ENCODE results near the gene DDIT4L. TPM values are rescaled to one million over a fixed set of nuclear protein-coding genes. Genes with fewer than 3 reads are reported as not detected.
"Not testable (repeated sequence)": the region's sequence is repeated elsewhere in the genome, so short reads cannot be mapped to it uniquely, and the experiment has no call there.

DDIT4L gene, protein sequence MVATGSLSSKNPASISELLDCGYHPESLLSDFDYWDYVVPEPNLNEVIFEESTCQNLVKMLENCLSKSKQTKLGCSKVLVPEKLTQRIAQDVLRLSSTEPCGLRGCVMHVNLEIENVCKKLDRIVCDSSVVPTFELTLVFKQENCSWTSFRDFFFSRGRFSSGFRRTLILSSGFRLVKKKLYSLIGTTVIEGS
- total RNA-seq: 1.4 TPM
- long read RNA-seq, partial matches to known transcripts: 0 of 4 reads
- long read RNA-seq, other reads (novel, unspliced or antisense): 0 of 4 reads

DNA sequence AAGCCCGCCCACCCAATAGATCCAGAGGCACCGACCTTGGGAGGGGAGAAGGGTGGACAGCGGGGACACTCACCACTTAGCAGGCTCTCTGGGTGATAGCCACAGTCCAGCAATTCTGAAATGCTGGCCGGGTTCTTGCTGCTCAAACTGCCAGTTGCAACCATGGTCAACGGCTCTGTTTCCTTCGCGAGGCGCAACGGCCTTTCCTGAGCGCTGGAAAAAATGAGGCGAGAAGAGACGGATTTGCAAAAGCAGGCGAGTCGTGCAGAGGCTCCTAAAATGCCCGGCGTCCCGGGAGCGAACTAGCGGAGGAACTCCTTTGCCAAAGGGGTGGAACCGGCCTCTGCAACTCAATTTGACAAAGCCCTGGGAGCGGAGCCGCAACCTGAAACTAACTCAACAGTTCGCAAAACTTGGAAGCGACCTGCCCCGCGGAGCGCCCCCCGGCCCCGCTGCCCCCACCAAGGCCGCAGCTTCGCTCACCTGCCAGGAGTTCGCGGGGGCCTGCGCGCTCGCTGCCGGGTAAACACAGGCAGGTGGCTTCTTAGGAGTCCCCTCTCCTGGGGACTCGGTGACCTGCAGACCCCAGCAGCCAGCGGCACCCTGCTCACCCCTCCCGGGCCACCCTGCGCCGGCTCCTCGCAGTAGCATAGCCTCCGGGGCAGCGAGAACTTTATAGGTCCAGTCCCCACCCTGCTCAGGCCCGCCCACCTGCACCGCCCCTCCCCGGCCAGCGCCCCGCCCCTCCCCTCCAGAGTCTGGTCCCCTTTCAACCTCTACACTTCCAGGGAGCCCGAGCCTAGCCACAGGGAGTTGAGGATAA lies at the start of gene DDIT4L:
TSS of gene DDIT4L (minus strand) at position 649 of the 823 bp plus-strand sequence. CDS start at position 164, 485 bp downstream.
- intact Hi-C loops (cut with DNase I): no loop called here
- no peak for DNase-seq (ENCODE audit: low spot score)

GRCh38 chr4:100240008-100240407 lies 49.7 kb upstream of the DDIT4L start:
- intact Hi-C loops (cut with DNase I): no loop called here
- DNase-seq (ENCODE audit: low spot score): no peak

DNA sequence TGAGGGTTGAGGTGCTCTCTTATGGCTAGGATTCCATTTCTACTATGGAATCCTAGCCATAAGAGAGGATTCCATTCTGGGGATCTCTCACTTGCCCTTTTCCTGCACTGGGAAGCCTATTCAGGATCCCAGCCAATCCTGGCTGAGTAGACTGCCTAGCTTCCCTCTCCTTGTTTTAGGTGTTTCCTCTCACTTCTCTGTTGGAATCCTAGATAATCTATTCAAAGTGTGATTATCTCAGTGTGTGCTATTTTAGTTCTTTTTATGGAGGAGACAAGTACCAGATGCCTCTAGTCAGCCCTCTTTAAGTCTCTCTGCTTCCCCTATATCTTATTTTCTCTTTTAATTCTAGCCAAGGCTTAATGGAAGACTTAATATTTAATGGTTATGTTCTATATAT lies 34.5 kb upstream of the DDIT4L start:
- intact Hi-C loops (cut with DNase I): no loop called here
- DNase-seq (ENCODE audit: low spot score): no peak

DNA sequence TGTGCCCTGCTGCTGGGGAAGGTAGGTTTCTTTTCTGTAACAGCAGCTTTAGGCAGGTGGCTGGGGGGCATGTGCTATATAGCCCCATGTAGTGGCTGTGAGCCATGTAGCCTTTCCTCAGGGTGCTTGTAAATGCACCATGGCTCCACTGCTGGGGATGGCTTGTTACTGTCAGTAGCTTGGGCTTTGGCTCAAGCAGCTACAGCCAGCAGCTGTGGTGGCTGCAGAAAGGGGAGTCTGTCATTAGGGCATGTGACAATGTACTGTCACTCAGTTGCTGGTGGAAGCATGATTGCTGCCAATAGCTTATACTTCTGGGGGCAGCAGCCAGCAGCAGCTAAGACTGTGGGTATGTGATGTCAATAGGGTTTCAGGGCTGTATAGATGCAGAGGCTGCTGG lies 33.9 kb upstream of the DDIT4L start:
- intact Hi-C loops (cut with DNase I): no loop called here

GRCh38 chr4:100208964-100209363 lies 18.7 kb upstream of the DDIT4L start:
- DNase-seq (ENCODE audit: low spot score): no peak
- intact Hi-C loops (cut with DNase I): no loop called here

More for the DNA sequence above, 33.9 kb upstream of the DDIT4L start:
- no peak for DNase-seq (ENCODE audit: low spot score)

- DNase-seq (ENCODE audit: low spot score): no peak
- intact Hi-C loops (cut with DNase I): no loop called here
These were observed 18.2 kb upstream of the DDIT4L start for GRCh38 chr4:100208459-100208858.

DNA sequence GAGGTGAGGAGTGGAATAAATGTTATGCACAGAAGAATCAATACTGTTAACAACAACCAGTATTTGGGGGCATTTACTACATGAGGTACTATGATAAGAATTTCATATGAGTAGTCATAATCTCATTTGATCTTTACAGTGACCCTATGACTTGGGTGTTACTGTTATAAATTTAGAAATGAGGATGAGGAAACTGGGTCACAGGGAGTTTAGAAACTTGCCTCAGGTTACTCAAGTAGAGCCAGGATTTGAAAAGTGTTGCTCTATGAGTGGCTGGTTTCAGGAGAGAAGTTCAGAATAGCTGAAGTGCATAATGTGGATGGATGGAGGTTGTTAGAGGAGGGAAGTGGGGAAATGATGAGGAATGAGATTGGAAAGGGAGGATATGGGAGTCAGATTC lies 16.6 kb upstream of the DDIT4L start:
- intact Hi-C loops (cut with DNase I): no loop called here
- no peak for DNase-seq (ENCODE audit: low spot score)

GRCh38 chr4:100198061-100198460 lies 7.8 kb upstream of the DDIT4L start:
- intact Hi-C loops (cut with DNase I): no loop called here
- DNase-seq (ENCODE audit: low spot score): no peak

DNA sequence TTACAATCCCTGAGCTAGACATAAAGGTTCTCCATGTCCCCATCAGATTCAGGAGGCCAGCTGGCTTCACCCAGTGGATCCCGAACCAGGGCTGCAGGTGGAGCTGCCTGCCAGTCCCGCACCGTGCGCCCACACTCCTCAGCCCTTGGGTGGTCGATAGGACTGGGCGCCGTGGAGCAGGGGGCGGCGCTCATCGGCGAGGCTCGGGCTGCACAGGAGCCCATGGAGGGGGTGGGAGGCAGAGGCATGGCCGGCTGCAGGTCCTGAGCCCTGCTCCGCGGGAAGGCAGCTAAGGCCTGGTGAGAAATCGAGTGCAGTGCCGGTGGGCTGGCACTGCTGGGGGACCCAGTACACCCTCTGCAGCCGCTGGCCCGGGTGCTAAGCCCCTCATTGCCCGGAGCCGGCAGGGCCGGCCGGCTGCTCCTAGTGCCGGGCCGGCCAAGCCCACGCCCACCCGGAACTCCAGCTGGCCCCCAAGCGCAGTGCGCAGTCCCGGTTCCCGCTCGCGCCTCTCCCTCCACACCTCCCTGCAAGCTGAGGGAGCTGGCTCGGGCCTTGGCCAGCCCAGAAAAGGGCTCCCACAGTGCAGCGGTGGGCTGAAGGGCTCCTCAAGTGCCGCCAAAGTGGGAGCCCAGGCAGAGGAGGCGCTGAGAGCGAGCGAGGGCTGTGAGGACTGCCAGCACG lies 6.3 kb upstream of the DDIT4L start:
- intact Hi-C loops (cut with DNase I); DNase-seq (ENCODE audit: low spot score): not testable (repeated sequence)

- DNase-seq (ENCODE audit: low spot score): no peak
- intact Hi-C loops (cut with DNase I): no loop called here
These were observed 654 bp upstream of the DDIT4L start for GRCh38 chr4:100190643-100191600.

GRCh38 chr4:100188829-100189228 lies 1.4 kb downstream of the DDIT4L start:
- DNase-seq (ENCODE audit: low spot score): no peak
- intact Hi-C loops (cut with DNase I): no loop called here

- no peak for DNase-seq (ENCODE audit: low spot score)
- intact Hi-C loops (cut with DNase I): no loop called here
These were observed 2.5 kb downstream of the DDIT4L start for GRCh38 chr4:100187781-100188180.

- DNase-seq (ENCODE audit: low spot score): no peak
- intact Hi-C loops (cut with DNase I): no loop called here
These were observed 5.5 kb downstream of the DDIT4L start for GRCh38 chr4:100184787-100185186.

GRCh38 chr4:100177855-100178254 lies 12.4 kb downstream of the DDIT4L start:
- no peak for DNase-seq (ENCODE audit: low spot score)
- intact Hi-C loops (cut with DNase I): no loop called here

GRCh38 chr4:100177126-100177525 lies 13.1 kb downstream of the DDIT4L start:
- no peak for DNase-seq (ENCODE audit: low spot score)
- intact Hi-C loops (cut with DNase I): no loop called here

DNA sequence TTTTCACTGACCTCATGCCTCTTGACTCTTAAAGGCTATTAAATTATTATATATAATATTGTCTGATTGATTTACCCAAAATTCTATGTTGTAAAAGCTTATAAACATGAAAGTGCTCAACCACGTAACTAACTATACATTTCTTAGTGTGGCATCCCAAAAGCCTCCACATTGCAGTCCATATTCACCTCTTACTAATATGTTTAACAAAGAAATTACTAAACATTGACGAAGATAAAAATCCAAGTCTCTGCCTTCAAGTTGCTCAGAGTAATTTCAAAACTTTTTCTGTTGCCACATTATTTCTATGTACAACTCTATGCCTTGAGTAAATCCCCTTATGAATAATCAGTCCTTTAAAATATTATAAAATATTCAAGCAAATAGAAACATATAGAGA lies 14.4 kb downstream of the DDIT4L start:
- intact Hi-C loops (cut with DNase I): no loop called here
- no peak for DNase-seq (ENCODE audit: low spot score)

DNA sequence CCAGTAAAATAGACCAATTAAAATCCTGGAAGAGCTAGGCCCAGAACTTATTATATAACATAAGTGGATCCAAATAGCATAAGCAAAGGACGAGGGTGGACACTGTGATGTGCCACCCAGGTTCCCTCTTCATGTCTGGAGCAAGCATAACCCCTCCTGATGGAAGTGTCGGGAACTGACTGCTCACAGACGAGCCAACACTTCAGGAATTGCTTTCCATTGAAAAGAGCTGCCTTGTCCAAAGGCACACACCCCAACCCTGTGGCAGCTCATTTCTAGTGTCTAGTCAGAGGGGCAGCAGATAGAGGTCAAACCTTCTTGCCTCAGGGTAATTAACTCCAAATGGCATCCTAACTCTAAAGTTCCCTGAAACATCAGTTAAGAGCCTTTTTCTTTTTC lies 15.3 kb downstream of the DDIT4L start:
- DNase-seq (ENCODE audit: low spot score): no peak
- intact Hi-C loops (cut with DNase I): no loop called here

DNA sequence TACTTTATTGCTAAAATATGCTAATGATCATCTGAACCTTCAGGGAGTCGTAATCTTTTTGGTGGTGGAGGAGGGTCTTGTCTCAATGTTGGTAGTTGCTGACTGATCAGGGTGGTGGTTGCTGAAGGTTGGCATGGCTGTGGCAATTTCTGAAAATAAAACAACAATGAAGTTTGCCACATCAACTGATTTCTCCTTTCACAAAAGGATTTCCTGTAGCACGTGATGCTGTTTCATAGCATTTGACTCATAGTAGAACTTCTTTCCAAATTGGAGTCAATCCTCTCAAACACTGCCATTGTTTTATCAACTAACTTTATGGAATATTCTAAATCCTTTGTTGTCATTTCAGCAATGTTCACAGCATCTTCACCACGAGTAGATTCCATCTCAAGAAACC lies 19.3 kb downstream of the DDIT4L start:
- intact Hi-C loops (cut with DNase I): no loop called here
- DNase-seq (ENCODE audit: low spot score): no peak
